IMR-90 (cell line): Measurements from ENCODE around the gene RRP1. TPM values are rescaled to one million over a fixed set of nuclear protein-coding genes. Genes with fewer than 3 reads are reported as not detected.

ENCODE experiments used
- ATAC-seq: fragments of 200-7000 bp; cut with Tn5 transposase; 2 replicates; pipeline ENCODE4 v1.9.1; 2020; ENCODE audit warnings: low read depth, mild to moderate bottlenecking, moderate library complexity
- BruUV-seq: library from RNA; stranded (reverse); fragments of 400-500 nt; replicated peaks from 2 replicates; lab custom pipeline; 2021; lab: Mats Ljungman, UMichigan
- CTCF ChIA-PET: fragments of 300-600 bp; formaldehyde crosslinking; extraction: SDS; loops from one replicate; lab custom pipeline; 2021; ENCODE audit warnings: antibody characterized with exemption; lab: Yijun Ruan, JAX
- POLR2A ChIA-PET: fragments of 300-600 bp; sonication (Branson Sonifier 250); formaldehyde crosslinking; loops from one replicate; lab custom pipeline; 2022; ENCODE audit warnings: antibody characterized with exemption; ENCODE audit not compliant: unreplicated experiment; lab: Charles Lee
- DNase-seq: peaks from one replicate; pipeline ENCODE4 v3.0.0; 2013
- H2AFZ ChIP-seq: replicated peaks from 2 replicates; pipeline ENCODE3; 2013; ENCODE audit warnings: low read length, mild to moderate bottlenecking; ENCODE audit not compliant: poor library complexity
- H2AK5ac ChIP-seq: 2 replicates; pipeline ENCODE4 v1.6.1; 2013; ENCODE audit warnings: low read depth, low read length, inconsistent platforms
- H2AK9ac ChIP-seq: replicated peaks from 2 replicates; pipeline ENCODE3; 2013; ENCODE audit warnings: mild to moderate bottlenecking, low read depth, low read length, moderate library complexity; ENCODE audit not compliant: poor library complexity
- H2BK120ac ChIP-seq: 2 replicates; pipeline ENCODE4 v1.6.1; 2013; ENCODE audit warnings: low read depth, low read length, inconsistent platforms
- H2BK15ac ChIP-seq: 3 replicates; pipeline ENCODE4 v1.6.1; 2013; ENCODE audit warnings: low read depth, low read length, inconsistent platforms
- H2BK20ac ChIP-seq: 2 replicates; pipeline ENCODE4 v1.6.1; 2013; ENCODE audit warnings: low read depth, mild to moderate bottlenecking, inconsistent platforms, low read length, moderate library complexity
- H2BK5ac ChIP-seq: 2 replicates; pipeline ENCODE4 v1.6.1; 2013; ENCODE audit warnings: mild to moderate bottlenecking, low read depth, low read length, inconsistent platforms; ENCODE audit not compliant: poor library complexity, severe bottlenecking
- H3K14ac ChIP-seq: replicated peaks from 2 replicates; pipeline ENCODE4 v1.6.1; 2013; ENCODE audit warnings: low read depth, low read length, inconsistent platforms
- H3K18ac ChIP-seq: 2 replicates; pipeline ENCODE4 v1.6.1; 2013; ENCODE audit warnings: low read depth, low read length, control low read depth
- H3K23ac ChIP-seq: 2 replicates; pipeline ENCODE4 v1.6.1; 2013; ENCODE audit warnings: low read depth, low read length, inconsistent platforms
- H3K27ac ChIP-seq: 2 replicates; pipeline ENCODE4 v1.5.1; 2013; ENCODE audit warnings: mild to moderate bottlenecking, control low read depth, low read length; ENCODE audit not compliant: insufficient read depth
- H3K27me3 ChIP-seq: 2 replicates; pipeline ENCODE4 v1.6.1; 2013; ENCODE audit warnings: low read length; ENCODE audit not compliant: control insufficient read depth, insufficient read depth
- H3K36me3 ChIP-seq: 2 replicates; pipeline ENCODE4 v1.6.1; 2013; ENCODE audit warnings: low read length, mixed read lengths; ENCODE audit not compliant: control insufficient read depth, insufficient read depth
- H3K4ac ChIP-seq: 2 replicates; pipeline ENCODE4 v1.6.1; 2013; ENCODE audit warnings: low read depth, low read length, inconsistent platforms
- H3K4me1 ChIP-seq: 2 replicates; pipeline ENCODE4 v1.6.1; 2013; ENCODE audit warnings: low read length, mixed read lengths; ENCODE audit not compliant: control insufficient read depth, insufficient read depth
- H3K4me2 ChIP-seq: 2 replicates; pipeline ENCODE4 v1.6.1; 2013; ENCODE audit warnings: low read depth, mild to moderate bottlenecking, control low read depth, low read length, moderate library complexity
- H3K4me3 ChIP-seq: 2 replicates; pipeline ENCODE4 v1.5.1; 2013; ENCODE audit warnings: low read depth, mild to moderate bottlenecking, control low read depth, low read length, moderate library complexity; ENCODE audit not compliant: insufficient read depth
- H3K56ac ChIP-seq: 2 replicates; pipeline ENCODE4 v1.6.1; 2013; ENCODE audit warnings: low read length, inconsistent platforms; ENCODE audit not compliant: insufficient read depth; ENCODE audit errors: extremely low read depth
- H3K79me1 ChIP-seq, 2 experiments: 2 replicates each; pipeline ENCODE4 v1.6.1; 2013; ENCODE audit warnings: low read length in 2 of 2, inconsistent platforms in 1 of 2, low read depth in 1 of 2
- H3K9ac ChIP-seq: 2 replicates; pipeline ENCODE4 v1.6.1; 2013; ENCODE audit warnings: low read depth, low read length, control low read depth
- H3K9me1 ChIP-seq: 2 replicates; pipeline ENCODE4 v1.6.1; 2013; ENCODE audit warnings: low read length, inconsistent platforms; ENCODE audit not compliant: insufficient read depth
- H3K9me3 ChIP-seq: 2 replicates; pipeline ENCODE4 v1.6.1; 2013; ENCODE audit warnings: low read length; ENCODE audit not compliant: control insufficient read depth, insufficient read depth
- H4K20me1 ChIP-seq: 2 replicates; pipeline ENCODE4 v1.6.1; 2013; ENCODE audit warnings: low read length, inconsistent platforms; ENCODE audit not compliant: insufficient read depth
- H4K5ac ChIP-seq: 2 replicates; pipeline ENCODE4 v1.6.1; 2013; ENCODE audit warnings: mild to moderate bottlenecking, low read depth, low read length, control low read depth
- H4K8ac ChIP-seq, 2 experiments: 2 replicates each; pipeline ENCODE4 v1.6.1; 2013; ENCODE audit warnings: low read depth in 2 of 2, low read length in 2 of 2, control low read depth in 1 of 2, inconsistent platforms in 1 of 2
- H4K91ac ChIP-seq: 2 replicates; pipeline ENCODE4 v1.6.1; 2013; ENCODE audit warnings: low read depth, low read length, inconsistent platforms; ENCODE audit not compliant: insufficient read depth
- MAZ ChIP-seq: IDR thresholded peaks from 2 replicates; pipeline ENCODE4 v1.6.1; 2012; ENCODE audit warnings: low read depth, mild to moderate bottlenecking, low read length, improper control_type of control experiment, moderate library complexity, borderline replicate concordance
- WGBS, 2 experiments: methylation state at CpG; one replicate each; pipeline versions ENCODE4 v1.1.5 to v1.1.7; 2013; ENCODE audit warnings: missing lambda C conversion rate in 2 of 2; ENCODE audit not compliant: insufficient read length in 1 of 2; ENCODE audit errors: extremely low coverage in 2 of 2; 5-methylcytosine and 5-hydroxymethylcytosine counted together
- dilution Hi-C: fragments of 300-500 bp; cut with HindIII; formaldehyde crosslinking; loops from one replicate; pipeline ENCODE4 v1.14.3; 2018; ENCODE audit warnings: low sequenced_read_pairs; ENCODE audit not compliant: unreplicated experiment
- in situ Hi-C: fragments of 300-500 bp; cut with MboI; formaldehyde crosslinking; loops from 3 replicates; pipeline ENCODE4 v1.14.3; 2019; ENCODE audit warnings: low sequenced_read_pairs, inconsistent platforms, mixed read lengths
- intact Hi-C: fragments of 100-400 bp; cut with micrococcal nuclease; formaldehyde crosslinking; loops from 2 replicates; pipeline ENCODE4 v1.10.0; 2022
- polyA plus RNA-seq, 3 experiments: library from polyadenylated mRNA; depleted of rRNA; stranded (reverse); fragments of >200 nt; gene quantifications; 2 replicates each; pipeline ENCODE4 v1.2.3, GENCODE V29; 2012; ENCODE audit warnings: low replicate concordance in 1 of 3
- total RNA-seq: library from RNA; depleted of rRNA; stranded (reverse); fragments of >200 nt; gene quantifications from 2 replicates; pipeline ENCODE4 v1.2.3, GENCODE V29; 2012

The RRP1 gene
- total and polyA plus RNA-seq, 2 of the 4 experiments (the other 2 are of a cell fraction), result 20.2 to 23.3 TPM

- BruUV-seq, result no TSS peak
- H4K5ac ChIP-seq, result no peak overlapping the region
- in situ Hi-C loops, result no loop called here
- H2BK120ac ChIP-seq, result no peak overlapping the region
- ChIA-PET POLR2A (no interaction called here), CTCF (no interaction called here)
- H3K27me3 ChIP-seq, result no peaks in the 10 kb centered on the region
- H3K4me2 ChIP-seq, result no peak overlapping the region
- H4K20me1 ChIP-seq, result peaks cover 41% of the 10 kb centered on the region
- no peak overlapping the region for H3K14ac ChIP-seq
- no peaks in the 10 kb centered on the region for H3K9me3 ChIP-seq
- no peak overlapping the region for H3K9ac ChIP-seq
- H2AFZ ChIP-seq, result peak overlapping the region; percentile 7
- H3K23ac ChIP-seq, result no peak overlapping the region
- no peak overlapping the region for H2BK20ac ChIP-seq
- H3K27ac ChIP-seq, result no peak overlapping the region
- H2AK5ac ChIP-seq, result no peak overlapping the region
- H4K8ac ChIP-seq, result no peak overlapping the region
- ATAC-seq (no peak), DNase-seq (no peak)
- no peak overlapping the region for H4K91ac ChIP-seq
- intact Hi-C loops, result no loop called here
- H3K9me1 ChIP-seq, result peaks cover 10% of the 10 kb centered on the region; the same call in 1 of the 2 replicates
- H3K18ac ChIP-seq, result no peak overlapping the region
- dilution Hi-C loops, result no loop called here
- H3K4ac ChIP-seq, result no peak overlapping the region
- WGBS, 2 experiments, result 100% methylated on average over 5 of the region's 28 CpGs; no CpG with 5 or more reads in 1 of the 2 experiments
- H2AK9ac ChIP-seq, result no peak overlapping the region
- H2BK5ac ChIP-seq, result no peak overlapping the region
- no peak for TF ChIP-seq MAZ
- no peak overlapping the region for H3K56ac ChIP-seq
- H3K4me3 ChIP-seq, result no peak overlapping the region
- H3K79me1 ChIP-seq, result peaks cover 18 to 63% of the 10 kb centered on the region in 2 experiments
- H2BK15ac ChIP-seq, result no peak overlapping the region
- H3K36me3 ChIP-seq, result peaks cover 45% of the 10 kb centered on the region
- H3K4me1 ChIP-seq, result no peaks in the 10 kb centered on the region
These were observed 47.8 kb upstream of the RRP1 start for GRCh38 chr21:43741423-43742096.
